GM19193 (cell line): ENCODE data around the gene NEK10.

ENCODE experiments used
- POLR2A ChIP-seq: IDR thresholded peaks from 4 replicates; pipeline ENCODE4 v1.6.1; 2011; ENCODE audit not compliant: insufficient read depth, insufficient read length; ENCODE audit errors: extremely low read depth

The NEK10 gene

GRCh38 chr3:27200721-27201489, 168.3 kb downstream of the NEK10 start:
- no peak for TF ChIP-seq POLR2A

GRCh38 chr3:27194861-27195483, 174.2 kb downstream of the NEK10 start:
- no peak for TF ChIP-seq POLR2A

- TF ChIP-seq POLR2A = no peak
Observed at GRCh38 chr3:27193056-27193455, 176.1 kb downstream of the NEK10 start.

GRCh38 chr3:27186013-27186412, 183.2 kb downstream of the NEK10 start:
- TF ChIP-seq POLR2A = no peak

- TF ChIP-seq POLR2A = no peak
Observed at GRCh38 chr3:27185231-27185989, 183.8 kb downstream of the NEK10 start.

- TF ChIP-seq POLR2A = no peak
Observed at GRCh38 chr3:27184261-27184660, 184.9 kb downstream of the NEK10 start.

- no peak for TF ChIP-seq POLR2A
Observed at GRCh38 chr3:27176256-27176655, 192.9 kb downstream of the NEK10 start.

GRCh38 chr3:27174530-27174929, 194.7 kb downstream of the NEK10 start:
- TF ChIP-seq POLR2A = no peak

GRCh38 chr3:27171113-27171512, 198.1 kb downstream of the NEK10 start:
- no peak for TF ChIP-seq POLR2A

- no peak for TF ChIP-seq POLR2A
Observed at GRCh38 chr3:27166888-27167287, 202.3 kb downstream of the NEK10 start.

GRCh38 chr3:27165321-27165721, 203.9 kb downstream of the NEK10 start:
- no peak for TF ChIP-seq POLR2A

GRCh38 chr3:27160779-27161287, 208.3 kb downstream of the NEK10 start:
- no peak for TF ChIP-seq POLR2A

- TF ChIP-seq POLR2A = no peak
Observed at GRCh38 chr3:27160146-27160545, 209.0 kb downstream of the NEK10 start.

GRCh38 chr3:27147215-27147614, 222.0 kb downstream of the NEK10 start:
- TF ChIP-seq POLR2A = no peak

- no peak for TF ChIP-seq POLR2A
Observed at GRCh38 chr3:27146786-27147185, 222.4 kb downstream of the NEK10 start.
